Astrocyte (in vitro differentiated cells and primary cell): Measurements from ENCODE around the gene KAT7.
"Not testable (repeated sequence)": the region's sequence is repeated elsewhere in the genome, so short reads cannot be mapped to it uniquely, and the experiment has no call there.

Experiments
- EZH2 ChIP-seq: IDR thresholded peaks from 2 replicates; pipeline ENCODE4 v1.6.1; 2012; ENCODE audit warnings: mild to moderate bottlenecking, low read length, inconsistent platforms; ENCODE audit not compliant: insufficient read depth
- TF ChIP-seq, protein P1 (sequence below): IDR thresholded peaks from 2 replicates; pipeline ENCODE4 v1.5.1; 2011; ENCODE audit warnings: low read depth, mild to moderate bottlenecking, inconsistent platforms, low read length, moderate library complexity; ENCODE audit not compliant: insufficient read depth

DNA sequence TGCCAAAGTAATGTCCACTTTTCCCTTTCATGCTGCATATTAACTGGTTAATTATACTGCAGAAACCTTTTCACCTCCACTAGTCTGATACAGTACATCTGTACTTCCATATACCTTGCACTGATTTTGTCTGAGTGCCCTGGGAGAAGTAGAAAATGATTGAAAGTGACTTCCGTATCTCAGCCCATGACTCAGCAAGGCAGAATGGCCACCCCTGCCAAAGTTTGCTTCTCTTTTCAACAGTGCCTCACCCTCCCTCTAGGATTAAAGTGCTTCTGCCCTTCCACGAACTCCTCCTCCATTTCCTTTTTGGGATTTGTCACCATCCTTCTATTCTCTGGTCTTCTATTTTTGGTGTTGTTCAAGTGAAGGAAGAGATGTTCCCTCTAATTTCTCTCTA is 39.8 kb downstream of the KAT7 start:
- not testable (repeated sequence) for TF ChIP-seq EZH2
- TF ChIP-seq, protein P1, sequence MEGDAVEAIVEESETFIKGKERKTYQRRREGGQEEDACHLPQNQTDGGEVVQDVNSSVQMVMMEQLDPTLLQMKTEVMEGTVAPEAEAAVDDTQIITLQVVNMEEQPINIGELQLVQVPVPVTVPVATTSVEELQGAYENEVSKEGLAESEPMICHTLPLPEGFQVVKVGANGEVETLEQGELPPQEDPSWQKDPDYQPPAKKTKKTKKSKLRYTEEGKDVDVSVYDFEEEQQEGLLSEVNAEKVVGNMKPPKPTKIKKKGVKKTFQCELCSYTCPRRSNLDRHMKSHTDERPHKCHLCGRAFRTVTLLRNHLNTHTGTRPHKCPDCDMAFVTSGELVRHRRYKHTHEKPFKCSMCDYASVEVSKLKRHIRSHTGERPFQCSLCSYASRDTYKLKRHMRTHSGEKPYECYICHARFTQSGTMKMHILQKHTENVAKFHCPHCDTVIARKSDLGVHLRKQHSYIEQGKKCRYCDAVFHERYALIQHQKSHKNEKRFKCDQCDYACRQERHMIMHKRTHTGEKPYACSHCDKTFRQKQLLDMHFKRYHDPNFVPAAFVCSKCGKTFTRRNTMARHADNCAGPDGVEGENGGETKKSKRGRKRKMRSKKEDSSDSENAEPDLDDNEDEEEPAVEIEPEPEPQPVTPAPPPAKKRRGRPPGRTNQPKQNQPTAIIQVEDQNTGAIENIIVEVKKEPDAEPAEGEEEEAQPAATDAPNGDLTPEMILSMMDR = not testable (repeated sequence)
